GM18951 (cell line): ENCODE results near the gene RIN1.
A peak's percentile ranks its signal among the peaks of the same experiment; 100 is the strongest.
"Not testable (repeated sequence)": the region's sequence is repeated elsewhere in the genome, so short reads cannot be mapped to it uniquely, and the experiment has no call there.

Experiments used
- POLR2A ChIP-seq: IDR thresholded peaks from 4 replicates; pipeline ENCODE4 v1.6.1; 2011; ENCODE audit warnings: mild to moderate bottlenecking; ENCODE audit not compliant: insufficient read length, insufficient read depth; ENCODE audit errors: extremely low read depth
- in situ Hi-C: fragments of 300-500 bp; cut with MboI; formaldehyde crosslinking; loops from one replicate; pipeline ENCODE4 v1.12.0; 2022; ENCODE audit warnings: low sequenced_read_pairs, mixed read lengths, inconsistent platforms; ENCODE audit not compliant: unreplicated experiment

RIN1 gene

GRCh38 chr11:66314561-66315497, 21.4 kb downstream of the RIN1 start:
- no peak for TF ChIP-seq POLR2A
- in situ Hi-C loops: no loop called here

- TF ChIP-seq POLR2A: no peak
- in situ Hi-C loops: no loop called here
These were observed 22.1 kb downstream of the RIN1 start for GRCh38 chr11:66314186-66314501.

DNA sequence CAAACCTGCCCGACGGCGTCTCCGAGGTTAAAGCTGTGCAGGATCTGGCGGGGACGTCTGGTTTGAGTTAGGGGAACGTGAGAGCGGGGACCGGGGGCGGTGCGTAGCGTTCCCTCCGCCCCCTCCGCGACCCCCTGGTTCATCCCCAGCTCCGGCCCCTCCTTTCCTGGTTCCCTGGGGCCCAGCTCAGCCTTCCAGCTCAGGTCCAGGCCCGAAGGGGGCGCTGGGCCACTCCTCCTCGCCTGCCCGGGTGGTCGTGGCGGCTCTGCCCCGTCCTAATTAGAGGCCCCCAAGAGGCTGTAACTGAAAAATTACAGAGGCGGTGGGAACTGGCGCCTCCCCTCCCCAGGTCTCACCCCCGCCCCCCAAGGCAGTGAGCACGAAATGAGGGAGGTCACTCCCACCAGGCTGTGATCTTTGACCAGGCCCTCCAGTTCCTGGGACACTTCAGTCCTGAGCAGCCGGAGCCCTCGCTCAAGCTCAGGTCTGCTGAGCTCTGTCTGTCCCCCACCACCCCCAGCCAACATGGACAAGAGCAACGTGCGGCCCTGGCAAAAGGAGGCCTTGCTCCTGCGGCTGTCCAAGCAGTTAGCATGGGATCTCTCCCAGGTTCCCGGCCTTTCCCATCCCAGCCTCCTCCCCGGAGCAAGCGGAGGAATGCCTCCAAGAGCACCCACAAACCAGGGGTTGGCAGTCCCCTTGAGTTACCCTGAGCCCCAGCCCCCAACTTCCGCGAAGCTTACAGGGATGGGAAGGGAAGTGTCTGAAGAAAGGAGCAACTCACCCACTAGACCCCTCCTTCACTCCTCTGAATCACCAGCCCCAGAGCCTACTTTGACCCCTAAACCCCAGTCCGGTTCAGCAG, 22.7 kb downstream of the RIN1 start:
- TF ChIP-seq POLR2A: no peak

DNA sequence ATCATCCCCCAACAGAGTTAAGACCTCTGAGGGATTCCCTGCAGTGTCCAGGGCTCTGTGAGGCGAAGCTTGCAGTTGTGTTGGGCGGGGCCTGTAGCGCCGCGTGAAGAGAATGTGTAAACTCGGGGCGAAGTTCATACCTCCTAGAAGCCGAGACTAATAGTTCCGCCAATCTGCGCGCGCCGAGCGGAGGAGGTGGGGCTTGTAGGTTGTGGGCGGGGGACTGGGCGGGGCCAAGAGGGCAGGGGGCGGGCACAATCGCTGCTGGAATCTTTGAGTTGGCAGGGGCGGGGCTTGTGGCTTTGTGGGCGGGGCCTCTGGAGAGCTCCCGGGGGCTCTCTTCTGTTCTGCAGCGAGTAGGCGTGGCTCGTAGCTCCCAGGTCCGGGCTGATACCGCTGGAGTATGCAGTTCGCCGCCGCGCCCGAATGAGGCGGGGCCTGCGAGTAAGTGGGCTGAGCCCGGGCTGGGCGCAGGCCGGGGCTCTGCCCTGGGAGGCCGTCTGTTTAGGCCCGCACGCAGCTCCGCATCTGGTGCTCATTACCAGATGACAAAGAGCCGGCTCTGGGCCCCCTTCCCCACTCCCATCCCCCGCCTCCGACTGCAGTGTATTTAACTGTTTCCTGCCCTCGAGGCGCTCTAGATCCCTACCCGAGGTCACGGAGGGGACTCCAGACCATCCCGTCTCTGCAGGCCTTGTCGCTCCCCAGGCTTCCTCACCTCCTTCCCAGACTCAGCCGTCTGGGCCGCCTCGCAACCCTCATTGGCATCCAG, 23.5 kb downstream of the RIN1 start:
- TF ChIP-seq POLR2A: peak; percentile 40
- in situ Hi-C loops: no loop called here

More for the DNA sequence above, 22.7 kb downstream of the RIN1 start:
- in situ Hi-C loops: no loop called here

DNA sequence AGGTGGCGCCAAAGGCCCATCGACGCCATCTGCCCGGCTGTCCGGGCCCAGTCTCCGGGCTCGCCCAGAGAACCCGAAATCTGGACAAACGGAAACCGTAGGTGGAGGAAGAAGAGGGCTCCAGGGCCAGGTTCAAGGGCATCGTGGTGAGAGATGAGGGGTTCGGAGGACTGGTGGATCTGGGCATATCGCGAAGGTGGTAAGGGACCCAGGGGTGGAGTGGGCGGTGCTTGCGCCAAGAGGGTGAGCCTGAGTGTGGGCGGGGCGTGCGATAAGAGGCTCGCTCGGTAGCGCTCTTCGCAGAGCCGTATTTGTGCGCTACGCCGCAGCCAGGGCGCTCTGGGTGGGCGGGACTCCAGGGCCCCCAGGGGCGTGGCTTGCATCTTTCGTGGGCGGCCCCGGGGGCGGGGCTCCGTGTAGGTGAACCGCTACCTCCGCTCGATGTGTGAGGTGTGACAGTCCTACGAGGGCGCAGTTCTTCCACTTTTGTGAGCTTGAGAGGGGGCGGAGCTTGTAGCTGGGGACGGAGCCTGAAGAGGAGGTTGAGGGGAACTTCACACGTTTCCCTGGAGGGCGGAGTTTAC, 24.2 kb downstream of the RIN1 start:
- in situ Hi-C loops: no loop called here
- TF ChIP-seq POLR2A: peak; percentile 38

DNA sequence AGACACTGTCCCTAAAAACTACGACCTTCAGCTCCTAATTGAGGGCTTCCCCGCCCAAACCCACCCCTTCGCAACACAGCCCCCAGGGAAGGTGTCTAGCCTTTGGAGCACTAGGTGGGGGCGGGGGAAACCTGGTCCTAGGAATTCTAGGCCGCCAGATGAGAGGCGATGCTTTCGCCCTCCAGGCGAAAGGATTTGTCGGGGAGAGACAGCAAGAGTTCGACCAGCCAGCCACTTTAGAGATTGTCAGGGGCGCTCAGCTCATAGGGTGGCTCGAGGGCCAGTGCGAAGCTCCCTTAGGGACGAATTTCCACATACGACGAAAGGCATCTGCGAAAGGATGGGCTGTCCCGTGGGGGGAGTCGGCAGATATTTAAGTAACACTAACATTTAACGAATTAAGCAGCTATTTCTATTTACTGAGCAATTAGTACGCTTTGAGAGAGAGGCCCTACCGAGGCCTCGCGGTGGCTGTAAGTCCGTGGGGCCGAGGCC, 24.7 kb downstream of the RIN1 start:
- in situ Hi-C loops: no loop called here
- TF ChIP-seq POLR2A: no peak

DNA sequence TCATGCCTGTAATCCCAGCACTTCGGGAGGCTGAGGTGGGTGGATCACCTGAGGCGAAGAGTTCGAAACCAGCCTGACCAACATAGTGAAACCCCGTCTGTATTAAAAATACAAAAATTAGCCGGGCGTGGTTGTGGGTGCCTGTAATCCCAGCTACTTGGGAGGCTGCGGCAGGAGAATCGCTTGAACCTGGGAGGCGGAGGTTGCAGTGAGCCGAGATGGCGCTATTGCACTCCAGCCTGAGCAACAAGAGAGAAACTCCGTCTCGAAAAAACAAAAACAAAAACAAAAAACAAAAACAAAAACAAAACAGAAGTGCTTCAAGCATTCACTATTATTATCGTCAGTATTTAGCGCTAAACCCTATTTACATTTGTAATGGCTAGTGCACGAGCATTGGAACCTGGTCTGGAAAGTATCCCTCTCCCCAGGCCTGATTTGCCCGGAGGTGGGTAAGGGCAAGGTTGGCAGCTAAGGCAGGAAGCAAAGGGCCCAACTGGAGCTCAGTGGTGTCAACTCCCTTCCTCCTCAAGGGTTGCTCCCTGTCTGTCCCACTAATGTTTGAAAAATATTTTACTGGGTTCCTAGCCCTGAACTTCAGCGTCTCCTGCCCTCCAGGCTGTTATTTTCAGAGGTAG, 25.3 kb downstream of the RIN1 start:
- in situ Hi-C loops: not testable (repeated sequence)

GRCh38 chr11:66310324-66310723, 25.9 kb downstream of the RIN1 start:
- in situ Hi-C loops: no loop called here

GRCh38 chr11:66309475-66309874, 26.8 kb downstream of the RIN1 start:
- in situ Hi-C loops: no loop called here
- no peak for TF ChIP-seq POLR2A

More at GRCh38 chr11:66310324-66310723, 25.9 kb downstream of the RIN1 start:
- TF ChIP-seq POLR2A: no peak

- TF ChIP-seq POLR2A: no peak
- in situ Hi-C loops: no loop called here
These were observed 33.6 kb downstream of the RIN1 start for GRCh38 chr11:66302656-66303055.

DNA sequence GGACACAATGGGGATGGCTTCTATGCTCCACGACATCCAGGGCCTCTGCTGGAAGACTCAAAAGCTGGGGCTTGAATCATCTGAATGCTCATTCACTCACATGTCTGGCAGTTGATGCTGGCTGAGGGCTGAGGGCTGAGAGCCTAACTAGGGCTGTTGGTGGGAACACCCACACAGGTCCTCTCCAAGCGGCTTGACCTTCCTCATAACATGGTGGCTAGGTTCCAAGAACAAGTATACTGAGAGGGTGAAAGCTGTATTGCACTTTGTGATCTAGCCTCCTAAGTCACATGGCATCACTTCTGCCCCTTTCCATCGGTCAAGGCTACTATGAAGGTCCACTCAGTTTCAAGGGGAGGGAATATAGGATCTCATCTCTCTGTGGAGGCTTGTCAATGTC, 37.0 kb downstream of the RIN1 start:
- in situ Hi-C loops: no loop called here
- TF ChIP-seq POLR2A: no peak

DNA sequence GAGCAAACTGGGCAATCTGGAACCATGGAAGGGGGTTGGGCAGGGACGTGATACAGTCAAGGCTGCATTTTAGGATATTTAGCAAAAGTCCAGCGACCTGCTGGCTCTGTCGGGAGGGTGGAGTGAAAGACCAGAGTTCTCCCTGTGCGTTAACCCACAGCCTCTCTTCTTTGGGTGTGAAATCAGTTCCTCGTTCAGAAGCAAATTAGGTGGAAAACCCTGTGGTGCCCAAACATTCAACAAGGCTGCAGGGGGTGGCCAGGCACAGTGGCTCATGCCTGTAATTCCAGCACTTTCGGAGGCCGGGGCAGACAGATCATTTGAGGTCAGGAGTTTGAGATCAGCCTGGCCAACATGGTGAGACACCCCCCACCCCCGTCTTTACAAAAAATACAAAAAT, 38.6 kb downstream of the RIN1 start:
- TF ChIP-seq POLR2A: no peak
- in situ Hi-C loops: no loop called here
